Measurements from ENCODE around the gene TSEN34. TPM values are rescaled to one million over a fixed set of nuclear protein-coding genes. Genes with fewer than 3 reads are reported as not detected.
A peak's percentile ranks its signal among the peaks of the same experiment; 100 is the strongest.

TSEN34 gene
- total RNA-seq (2021; ENCODE audit: unreplicated experiment) (194 TPM), Bru-seq, nascent RNA (percentile 87 among the genes with signal in this experiment), BruChase-seq, experiment 1, labeled RNA remaining after a 2-hour chase (percentile 93 among the genes with signal in this experiment), BruChase-seq, experiment 2, labeled RNA remaining after a 6-hour chase (percentile 97 among the genes with signal in this experiment)
- polyA plus RNA-seq (2012; ENCODE audit: insufficient read length), result 160 TPM
- long read RNA-seq, transcript TSEN34-202 (5 exons, 1,548 nt), result minor isoform, 7 of 436 reads
- long read RNA-seq, transcript TSEN34-203 (4 exons, 1,349 nt), result major isoform, 256 of 436 reads
- long read RNA-seq, transcript TSEN34-207 (3 exons, 2,372 nt), result minor isoform, 9 of 436 reads
- long read RNA-seq, transcript TSEN34-201 (5 exons, 2,294 nt), result minor isoform, 84 of 436 reads
- long read RNA-seq, partial matches to known transcripts, result 43 of 436 reads
- long read RNA-seq, other reads (novel, unspliced or antisense), result 37 of 436 reads

- Histone ChIP-seq H3K36me3 (ENCODE audit: control insufficient read depth, insufficient read depth, low read length) (peaks cover 13% of the 10 kb centered on the region), H3K9me3 (ENCODE audit: control insufficient read depth, insufficient read depth, low read depth, low read length) (no peaks in the 10 kb centered on the region), H3K27me3 (ENCODE audit: control insufficient read depth, insufficient read depth, low read length) (no peaks in the 10 kb centered on the region), H3K4me1 (ENCODE audit: control insufficient read depth, insufficient read depth, low read length) (peaks cover 13% of the 10 kb centered on the region; the same call in 1 of the 2 replicates), H3K4me3 (ENCODE audit: low read depth in 2 of 2, low read length in 2 of 2) (peak within 1 kb of the TSS; percentile 85 to 87), H3K27ac (ENCODE audit: low read length) (peak within 1 kb of the TSS; percentile 96)
- ATAC-seq (peak; percentile 55), DNase-seq (ENCODE audit: low read depth, low spot score) (no peak)
- intact Hi-C loops (cut with micrococcal nuclease; ENCODE audit: unreplicated experiment) (no loop called here), in situ Hi-C loops (cut with HindIII; ENCODE audit: low pct_unique_long_range_greater_than_20kb, low sequenced_read_pairs) (no loop called here)
- ChIA-PET POLR2A (interaction anchor here (0.6 to 4.1 kb wide), 8 partner anchors 9 to 395 kb away, joined by 3 to 18 read pairs (median 4); partner anchors contain the start of genes CDC42EP5 and RPS9), CTCF (interaction anchor here (0.6 to 1.5 kb wide), 3 partner anchors 40 to 164 kb away, joined by 3 read pairs; no protein-coding TSS in a partner anchor)
- TF ChIP-seq SIN3A (IDR thresholded peaks at IDR 0.05; ENCODE audit: borderline replicate concordance, insufficient read depth, low read depth, low read length) (peak; percentile 84; the same call in 1 of the 2 replicates), TCF7L2 (IDR thresholded peaks at IDR 0.05; ENCODE audit: low read depth, low read length) (no peak; the same call in 1 of the 2 replicates), CTCF (IDR thresholded peaks at IDR 0.05) (no peak), POLR2AphosphoS5 (IDR thresholded peaks at IDR 0.05; ENCODE audit: low read depth, low read length) (peak; percentile 87)
- TF ChIP-seq, protein P1, sequence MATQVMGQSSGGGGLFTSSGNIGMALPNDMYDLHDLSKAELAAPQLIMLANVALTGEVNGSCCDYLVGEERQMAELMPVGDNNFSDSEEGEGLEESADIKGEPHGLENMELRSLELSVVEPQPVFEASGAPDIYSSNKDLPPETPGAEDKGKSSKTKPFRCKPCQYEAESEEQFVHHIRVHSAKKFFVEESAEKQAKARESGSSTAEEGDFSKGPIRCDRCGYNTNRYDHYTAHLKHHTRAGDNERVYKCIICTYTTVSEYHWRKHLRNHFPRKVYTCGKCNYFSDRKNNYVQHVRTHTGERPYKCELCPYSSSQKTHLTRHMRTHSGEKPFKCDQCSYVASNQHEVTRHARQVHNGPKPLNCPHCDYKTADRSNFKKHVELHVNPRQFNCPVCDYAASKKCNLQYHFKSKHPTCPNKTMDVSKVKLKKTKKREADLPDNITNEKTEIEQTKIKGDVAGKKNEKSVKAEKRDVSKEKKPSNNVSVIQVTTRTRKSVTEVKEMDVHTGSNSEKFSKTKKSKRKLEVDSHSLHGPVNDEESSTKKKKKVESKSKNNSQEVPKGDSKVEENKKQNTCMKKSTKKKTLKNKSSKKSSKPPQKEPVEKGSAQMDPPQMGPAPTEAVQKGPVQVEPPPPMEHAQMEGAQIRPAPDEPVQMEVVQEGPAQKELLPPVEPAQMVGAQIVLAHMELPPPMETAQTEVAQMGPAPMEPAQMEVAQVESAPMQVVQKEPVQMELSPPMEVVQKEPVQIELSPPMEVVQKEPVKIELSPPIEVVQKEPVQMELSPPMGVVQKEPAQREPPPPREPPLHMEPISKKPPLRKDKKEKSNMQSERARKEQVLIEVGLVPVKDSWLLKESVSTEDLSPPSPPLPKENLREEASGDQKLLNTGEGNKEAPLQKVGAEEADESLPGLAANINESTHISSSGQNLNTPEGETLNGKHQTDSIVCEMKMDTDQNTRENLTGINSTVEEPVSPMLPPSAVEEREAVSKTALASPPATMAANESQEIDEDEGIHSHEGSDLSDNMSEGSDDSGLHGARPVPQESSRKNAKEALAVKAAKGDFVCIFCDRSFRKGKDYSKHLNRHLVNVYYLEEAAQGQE (IDR thresholded peaks at IDR 0.05; ENCODE audit: insufficient read depth in 1 of 2, low read depth in 2 of 2, low read length in 1 of 2), result no peak
- BruUV-seq (replicated peaks), result TSS peak; percentile 71
Measured at GRCh38 chr19:54191011-54191810, at the start of gene TSEN34. TSS of gene TSEN34 (plus strand) at chr19:54191308. CDS start at chr19:54191365, 57 bp downstream.

DNA sequence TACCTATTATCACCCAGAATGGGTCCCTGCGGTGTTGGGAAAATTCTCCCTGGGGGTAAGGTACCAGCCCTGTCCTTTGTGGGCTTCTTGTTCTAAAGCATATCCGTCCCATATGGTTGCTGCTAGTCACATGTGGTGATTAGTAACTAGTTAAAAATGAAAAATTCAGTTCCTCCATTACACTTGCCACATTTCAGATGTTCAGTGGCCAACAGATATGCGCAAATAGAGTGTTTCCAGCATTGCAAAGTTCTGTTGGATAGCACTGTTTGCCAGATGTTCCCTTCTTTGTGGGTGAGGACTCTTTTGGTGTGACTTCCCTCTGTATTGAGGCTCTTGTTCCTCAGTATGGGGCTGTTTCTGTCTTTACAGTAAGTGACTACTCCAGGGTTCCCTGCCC lies 49.8 kb upstream of the TSEN34 start:
- H3K4me3 ChIP-seq (ENCODE audit: low read depth in 2 of 2, low read length in 2 of 2), result no peak overlapping the region
- ATAC-seq (no peak), DNase-seq (ENCODE audit: low read depth, low spot score) (no peak)
- no TSS peak for BruUV-seq (replicated peaks)
- peaks cover 40% of the 10 kb centered on the region for H3K36me3 ChIP-seq (ENCODE audit: control insufficient read depth, insufficient read depth, low read length)
- intact Hi-C loops (cut with micrococcal nuclease; ENCODE audit: unreplicated experiment), result no loop called here
- peaks cover 26% of the 10 kb centered on the region for H3K4me1 ChIP-seq (ENCODE audit: control insufficient read depth, insufficient read depth, low read length)
- in situ Hi-C loops (cut with HindIII; ENCODE audit: low pct_unique_long_range_greater_than_20kb, low sequenced_read_pairs), result no loop called here
- no peaks in the 10 kb centered on the region for H3K27me3 ChIP-seq (ENCODE audit: control insufficient read depth, insufficient read depth, low read length)
- TF ChIP-seq, protein P1 (IDR thresholded peaks at IDR 0.05; ENCODE audit: insufficient read depth in 1 of 2, low read depth in 2 of 2, low read length in 1 of 2), result no peak
- TF ChIP-seq CTCF (IDR thresholded peaks at IDR 0.05) (no peak), POLR2AphosphoS5 (IDR thresholded peaks at IDR 0.05; ENCODE audit: low read depth, low read length) (no peak), TCF7L2 (IDR thresholded peaks at IDR 0.05; ENCODE audit: low read depth, low read length) (no peak), SIN3A (IDR thresholded peaks at IDR 0.05; ENCODE audit: borderline replicate concordance, insufficient read depth, low read depth, low read length) (no peak)
- H3K9me3 ChIP-seq (ENCODE audit: control insufficient read depth, insufficient read depth, low read depth, low read length), result no peaks in the 10 kb centered on the region
- POLR2A ChIA-PET, result interaction anchor here (0.6 kb wide), 1 partner anchor 25 kb away, joined by 4 read pairs; no protein-coding TSS in a partner anchor
- peak overlapping the region; percentile 36; the same call in 1 of the 2 replicates for H3K27ac ChIP-seq (ENCODE audit: low read length)
- CTCF ChIA-PET, result no interaction called here
